GM18517 (cell line): ENCODE measurements around the gene DLG2.

Experiments used
- ATAC-seq: cut with Tn5 transposase; IDR thresholded peaks from one replicate; pipeline ENCODE4 v1.9.1; 2021; ENCODE audit warnings: mild to moderate bottlenecking, moderate library complexity; ENCODE audit not compliant: unreplicated experiment

DLG2 gene

DNA sequence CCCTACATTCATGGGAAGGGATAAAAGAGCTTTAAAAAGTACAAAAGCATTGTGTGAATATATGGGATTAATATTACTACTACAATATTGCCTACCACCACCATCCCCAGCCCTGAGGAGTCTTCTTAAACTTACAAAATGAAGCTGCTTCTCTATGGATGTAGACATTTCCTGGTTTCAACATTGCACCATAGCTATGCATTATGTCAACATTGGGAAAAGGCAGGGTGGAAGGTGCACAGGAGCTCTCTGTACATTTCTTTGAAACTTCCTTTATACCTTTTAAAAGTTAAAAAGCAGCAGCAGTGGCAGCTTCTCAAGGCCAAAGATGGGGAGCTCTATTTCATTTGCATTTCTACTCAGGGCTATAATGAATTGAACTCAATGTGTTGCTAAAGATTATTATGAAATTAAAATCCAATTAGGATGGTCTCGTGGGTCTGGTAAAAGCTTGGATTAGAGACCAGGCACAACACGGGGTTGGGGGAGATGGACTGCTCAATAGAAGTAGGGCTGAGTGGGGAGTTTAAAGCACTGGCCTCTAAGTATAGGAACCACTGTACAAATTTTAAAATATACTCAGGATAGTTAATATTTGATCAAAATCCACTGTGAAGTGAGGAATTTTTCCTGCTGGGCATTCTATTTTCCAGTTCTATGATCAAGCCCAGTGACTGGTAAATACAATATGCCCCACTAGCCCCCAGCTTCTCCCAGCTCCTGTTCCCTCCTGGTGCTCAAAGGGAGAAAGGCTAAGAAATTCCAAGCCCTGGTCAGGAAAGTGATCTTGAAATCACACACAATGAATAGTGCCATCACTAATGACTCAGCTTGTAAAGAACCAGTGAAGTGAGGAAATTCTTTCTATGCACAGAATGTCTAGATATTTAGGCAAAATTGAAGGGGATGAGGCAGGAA lies 1978.3 kb downstream of the DLG2 start:
- no peak for ATAC-seq

DNA sequence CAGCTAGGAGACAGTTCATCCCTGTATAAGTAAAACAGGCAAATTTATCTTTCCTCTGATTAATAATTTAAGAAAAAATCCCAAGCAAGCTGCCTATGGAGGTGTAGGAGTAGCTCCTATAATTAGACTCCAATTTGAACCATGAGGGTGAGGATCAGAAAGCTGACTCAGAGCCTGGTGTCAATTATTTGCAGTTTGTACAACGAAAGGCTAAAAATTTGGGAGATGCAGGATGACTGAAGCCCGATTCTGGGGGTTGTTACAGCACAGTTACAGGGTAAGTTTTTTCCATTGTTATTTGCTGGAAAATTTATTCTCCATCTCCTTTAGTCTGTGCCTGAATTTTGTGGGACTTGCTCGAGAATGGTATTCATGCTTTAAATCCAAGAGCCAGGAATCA lies 1981.6 kb downstream of the DLG2 start:
- ATAC-seq: no peak

DNA sequence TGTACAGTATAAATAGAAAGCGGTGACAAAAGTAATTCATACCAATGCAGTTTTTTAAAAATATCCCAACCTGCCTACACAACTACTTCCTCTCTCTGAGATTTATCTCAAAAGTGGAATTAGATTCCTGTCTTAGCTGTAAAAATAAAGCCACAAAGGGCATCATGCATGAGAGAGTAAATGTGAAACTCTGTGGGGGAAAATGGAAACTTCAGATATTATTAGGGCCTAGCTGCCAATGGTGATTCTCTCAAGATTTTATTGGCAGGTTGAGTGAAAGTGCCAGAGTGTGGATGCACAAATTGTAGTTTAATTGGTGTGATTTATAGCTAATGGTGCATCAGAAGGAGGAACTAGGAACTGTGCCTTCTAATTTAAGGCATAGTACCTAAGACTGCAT lies 1984.0 kb downstream of the DLG2 start:
- ATAC-seq: no peak

DNA sequence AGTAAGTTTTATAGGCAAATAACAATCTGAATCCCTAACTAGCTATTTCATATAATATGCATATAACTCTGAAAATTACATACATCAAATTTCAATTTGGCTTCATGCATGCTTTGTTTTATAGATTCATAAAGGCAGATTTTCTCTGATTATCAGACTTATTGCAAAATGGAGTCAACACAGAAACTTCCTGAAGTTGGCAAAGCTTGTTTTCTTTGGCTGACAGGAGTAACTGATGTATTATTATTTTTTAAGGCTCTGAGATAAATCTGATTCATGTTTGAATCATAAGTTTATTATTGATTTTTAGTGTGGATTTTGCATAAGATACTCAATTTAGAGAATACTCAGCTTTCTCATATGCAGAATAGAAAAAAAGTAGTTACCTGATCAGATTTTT lies 1984.6 kb downstream of the DLG2 start:
- ATAC-seq: no peak

DNA sequence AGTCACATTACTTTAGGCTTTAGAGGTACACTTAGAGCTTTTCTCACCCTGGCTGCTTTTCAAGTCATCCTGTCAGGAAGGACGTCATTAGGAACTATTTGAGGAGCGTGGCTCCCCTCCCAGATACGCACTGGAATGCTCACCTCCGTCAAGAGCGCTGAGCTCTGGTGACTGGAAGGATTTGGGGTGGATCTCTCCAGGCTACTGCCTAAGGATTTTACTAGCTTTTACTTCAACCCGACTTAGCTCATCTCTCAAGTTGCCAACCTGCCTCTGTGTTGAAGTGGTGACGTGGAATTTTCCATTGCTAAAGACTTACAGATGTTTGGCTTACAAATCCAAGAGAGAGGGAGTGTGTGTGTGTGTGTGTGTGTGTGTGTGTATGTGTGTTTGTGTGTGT lies 1985.6 kb downstream of the DLG2 start:
- no peak for ATAC-seq

DNA sequence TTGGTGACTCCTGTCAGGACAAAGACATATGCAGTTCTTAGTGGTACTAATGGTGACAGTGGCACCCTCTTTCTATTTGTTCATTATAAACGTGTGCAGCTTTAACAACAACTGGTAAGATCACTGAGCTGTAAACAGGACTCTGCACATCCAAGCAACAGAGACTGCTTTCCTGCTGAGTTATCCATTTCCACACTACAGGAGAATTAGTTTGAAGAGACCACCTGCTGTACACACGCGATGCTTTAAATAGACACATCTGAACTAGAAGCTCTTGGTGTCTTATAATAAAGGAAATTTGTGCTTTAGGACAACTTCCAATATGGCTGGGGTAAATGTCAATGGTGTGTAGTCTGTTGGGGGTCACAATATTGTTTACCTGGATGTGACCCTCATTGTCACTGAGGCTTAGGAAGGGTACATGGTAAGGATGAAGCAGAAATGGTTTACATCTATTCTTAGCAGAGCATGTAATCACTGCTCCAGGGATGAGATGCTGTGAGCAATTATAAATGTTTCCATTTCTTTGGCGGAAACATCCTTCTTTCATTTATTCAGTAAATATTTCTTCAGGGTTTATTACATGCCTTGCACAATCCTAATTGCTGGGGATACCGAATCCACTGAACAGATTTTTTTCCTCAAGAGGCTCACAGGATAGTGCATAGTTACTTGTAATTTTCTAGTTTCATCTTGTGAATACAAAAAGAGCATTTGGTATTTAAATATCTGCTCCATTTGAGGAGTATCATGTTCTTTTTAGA lies 1987.0 kb downstream of the DLG2 start:
- ATAC-seq: no peak

DNA sequence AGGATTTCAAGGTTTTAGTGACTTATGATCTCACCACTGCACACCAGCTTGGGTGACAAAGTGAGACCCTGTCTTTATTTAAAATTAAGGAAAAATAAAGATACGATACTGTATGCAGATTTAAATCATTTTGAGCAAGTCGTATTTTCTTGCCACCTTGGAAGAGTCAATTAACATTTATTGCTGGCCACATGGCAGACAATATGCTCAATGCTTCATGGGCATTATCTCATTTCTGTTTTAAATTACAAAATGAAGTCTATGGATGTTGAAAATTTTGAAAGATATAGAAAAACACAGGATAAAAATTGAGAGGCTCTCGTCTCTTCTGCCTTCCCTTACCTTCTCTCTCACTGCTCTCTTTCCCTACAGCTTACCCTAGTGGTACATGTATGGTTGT lies 1992.0 kb downstream of the DLG2 start:
- ATAC-seq: no peak

GRCh38 chr11:83630211-83630610 lies 1996.9 kb downstream of the DLG2 start:
- no peak for ATAC-seq

DNA sequence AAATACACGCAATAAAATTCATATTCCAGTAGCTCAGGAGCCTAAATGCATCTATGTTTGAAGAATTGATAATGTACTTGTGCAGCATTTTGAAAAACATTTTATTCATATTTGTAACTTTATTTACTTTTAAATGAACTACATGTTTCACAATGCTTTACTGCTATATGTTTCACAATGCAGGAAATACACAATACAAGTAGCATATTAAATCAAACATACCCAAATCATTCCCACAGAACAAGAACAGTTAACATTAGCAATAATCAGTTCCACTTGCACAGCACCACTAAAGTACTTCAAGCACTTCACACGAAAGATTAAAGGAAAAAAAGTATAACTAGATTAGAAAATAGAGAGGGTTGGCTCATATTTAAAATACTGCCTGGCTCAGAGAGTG lies 1997.4 kb downstream of the DLG2 start:
- ATAC-seq: no peak

- no peak for ATAC-seq
Observed at GRCh38 chr11:83628622-83629355, 1998.4 kb downstream of the DLG2 start.

DNA sequence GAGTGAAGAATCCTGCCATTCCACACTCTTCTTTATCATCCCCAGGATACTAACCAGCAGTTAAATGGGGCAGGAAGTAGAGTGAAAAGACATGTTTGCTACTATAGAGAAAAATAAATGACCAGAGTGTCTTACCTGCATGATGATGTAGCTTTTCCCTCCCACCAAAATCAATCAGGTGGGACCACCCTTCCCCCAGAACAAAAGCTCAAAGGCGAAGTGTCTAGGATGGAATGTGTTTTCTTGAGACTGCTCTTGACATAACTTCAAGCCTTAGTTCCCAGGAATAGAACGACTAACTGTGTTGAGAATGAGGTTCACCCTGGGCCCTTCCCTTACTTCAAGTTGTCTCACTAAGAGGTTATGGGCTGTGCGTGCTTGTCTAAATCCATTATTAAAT lies 2001.8 kb downstream of the DLG2 start:
- no peak for ATAC-seq

- ATAC-seq: no peak
Observed at GRCh38 chr11:83617671-83618070, 2009.5 kb downstream of the DLG2 start.

DNA sequence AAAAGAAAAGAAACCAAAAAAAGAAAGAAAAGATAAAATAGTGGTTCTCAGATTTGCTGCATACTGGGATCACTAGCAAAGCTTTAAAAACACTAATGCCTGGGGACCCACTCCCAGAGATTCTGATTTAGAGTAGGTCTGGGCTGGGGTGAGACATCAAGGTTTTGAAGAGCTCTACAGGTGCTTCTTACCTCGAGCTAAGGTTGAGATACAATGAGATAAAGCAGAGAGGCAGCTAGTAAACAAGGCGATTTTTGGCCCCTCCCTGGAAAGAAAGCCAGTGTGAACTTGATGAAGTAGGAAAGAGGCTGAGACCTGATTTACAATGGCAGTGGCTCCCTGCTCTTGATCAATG lies 2013.4 kb downstream of the DLG2 start:
- ATAC-seq: peak; percentile 38

DNA sequence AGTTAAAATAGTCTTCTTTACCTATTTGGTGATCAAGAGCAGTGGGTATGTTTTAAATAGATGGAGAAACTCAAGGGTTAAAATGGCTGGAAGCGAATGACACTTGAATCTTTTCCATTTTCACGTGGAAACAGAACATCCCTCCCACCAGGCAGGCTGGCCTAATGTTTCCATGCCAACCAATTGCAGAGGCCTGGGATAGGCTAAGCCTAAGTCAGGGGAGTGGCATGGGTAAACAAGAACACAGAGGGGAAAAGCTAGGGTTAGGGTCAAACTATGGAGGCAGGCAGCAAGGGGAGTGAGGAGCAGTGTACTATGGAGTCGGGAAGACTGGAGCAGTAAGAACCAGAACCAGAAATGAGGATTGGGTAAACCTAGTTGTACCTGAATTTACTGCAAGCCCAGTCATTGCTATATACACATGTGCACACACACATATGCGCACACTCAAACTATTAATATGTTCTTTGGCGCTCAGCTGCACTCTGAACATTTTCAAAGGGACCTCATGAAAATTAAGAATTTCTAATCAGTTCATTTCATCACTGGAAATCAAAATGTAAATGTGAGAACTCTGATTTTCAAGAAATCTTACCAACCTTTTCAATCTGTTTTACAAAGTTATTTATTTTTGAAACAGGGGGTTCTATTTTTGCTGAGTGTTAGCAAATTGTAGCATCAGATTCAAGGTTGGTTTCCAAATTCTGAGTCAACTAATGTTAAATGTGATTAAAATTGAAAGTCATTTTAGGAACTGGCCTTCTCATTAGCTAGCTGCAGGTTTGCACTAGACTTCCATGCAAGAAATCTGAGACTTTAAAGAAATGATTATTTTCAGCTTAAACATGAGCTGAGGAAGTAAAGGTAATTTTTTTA lies 2014.0 kb downstream of the DLG2 start:
- ATAC-seq: peak; percentile 95

GRCh38 chr11:83611600-83611999 lies 2015.5 kb downstream of the DLG2 start:
- ATAC-seq: no peak

- ATAC-seq: no peak
Observed at GRCh38 chr11:83611031-83611430, 2016.1 kb downstream of the DLG2 start.

- no peak for ATAC-seq
Observed at GRCh38 chr11:83609191-83609590, 2018.0 kb downstream of the DLG2 start.

DNA sequence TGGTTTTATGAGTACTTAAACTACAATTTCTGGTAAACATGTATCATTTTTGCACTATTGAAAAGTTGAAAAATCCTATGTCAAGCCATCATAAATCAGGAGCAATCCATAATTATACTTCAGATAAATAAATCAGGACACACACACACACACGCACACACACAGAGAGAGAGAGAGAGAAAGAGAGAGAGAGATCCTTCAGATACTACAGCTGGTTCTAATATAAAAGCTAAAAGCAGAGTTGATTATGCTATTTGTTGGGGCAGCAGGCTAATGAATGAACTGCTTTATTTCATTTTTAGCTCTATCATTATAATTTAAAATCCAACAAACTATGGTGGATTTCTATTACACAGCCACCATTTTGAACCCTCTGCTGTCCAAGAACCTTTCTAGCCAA lies 2018.6 kb downstream of the DLG2 start:
- no peak for ATAC-seq

DNA sequence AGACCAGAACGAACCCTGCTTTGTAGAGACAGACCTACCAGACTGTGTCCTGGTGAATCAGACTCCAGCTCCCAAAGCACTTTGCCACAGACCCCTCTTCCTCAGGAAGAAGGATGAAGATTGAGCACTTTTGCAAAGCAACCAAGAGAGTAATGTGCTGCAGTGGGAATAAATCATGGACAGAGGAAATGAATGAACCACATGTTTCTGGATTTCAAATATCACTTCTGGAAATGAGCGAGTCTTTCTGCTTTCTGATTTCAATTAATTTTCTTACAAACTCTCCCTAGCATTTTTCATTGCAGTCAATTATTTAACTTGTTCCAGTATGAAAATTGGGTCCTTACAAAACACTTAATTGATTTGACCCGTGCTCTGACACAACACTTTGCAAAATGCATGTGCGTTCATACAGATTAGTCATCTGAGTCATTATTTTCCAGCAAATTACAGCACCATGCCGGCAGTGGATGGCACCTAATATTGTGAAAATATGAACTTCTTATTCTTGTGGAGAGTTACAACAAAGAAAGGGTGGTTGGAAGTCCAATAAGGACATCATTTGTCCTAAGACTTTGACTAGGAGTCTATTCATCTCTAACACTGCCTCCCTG lies 2025.1 kb downstream of the DLG2 start:
- ATAC-seq: no peak
